Eye (tissue), 1 donor: ENCODE results near the gene BRD8.
"Not testable (repeated sequence)": the region's sequence is repeated elsewhere in the genome, so short reads cannot be mapped to it uniquely, and the experiment has no call there.

ENCODE experiments used
- DNase-seq: peaks from one replicate; pipeline ENCODE4 v3.0.0-alpha.2; 2015

The BRD8 gene

GRCh38 chr5:138178516-138179276 lies at the start of gene BRD8, which contains the start of gene KIF20A:
TSS of gene BRD8 (minus strand) at chr5:138178630. CDS start at chr5:138178614, 16 bp downstream.
TSS of gene KIF20A (plus strand) at chr5:138179112. CDS start at chr5:138179681, 569 bp downstream.
- DNase-seq: peak; percentile 99

- no peak for DNase-seq
Observed at GRCh38 chr5:138226910-138227309, 48.5 kb upstream of the BRD8 start.

- DNase-seq: no peak
Observed at GRCh38 chr5:138224712-138225111, 46.3 kb upstream of the BRD8 start.

- no peak for DNase-seq
Observed at GRCh38 chr5:138223532-138223931, 45.1 kb upstream of the BRD8 start.

GRCh38 chr5:138216799-138217198 lies 38.4 kb upstream of the BRD8 start:
- no peak for DNase-seq

GRCh38 chr5:138213161-138214029 lies 35.0 kb upstream of the BRD8 start, which contains the start of gene CDC23:
TSS of gene CDC23 (minus strand) at chr5:138213323. CDS start at chr5:138213312, 11 bp downstream.
- DNase-seq: peak; percentile 100

GRCh38 chr5:138212828-138213160 lies 34.4 kb upstream of the BRD8 start:
- no peak for DNase-seq

- no peak for DNase-seq
Observed at GRCh38 chr5:138210985-138211384, 32.6 kb upstream of the BRD8 start.

GRCh38 chr5:138193859-138194258 lies 15.4 kb upstream of the BRD8 start:
- DNase-seq: not testable (repeated sequence)

GRCh38 chr5:138192826-138193225 lies 14.4 kb upstream of the BRD8 start:
- no peak for DNase-seq

- no peak for DNase-seq
Observed at GRCh38 chr5:138188626-138189025, 10.2 kb upstream of the BRD8 start.

GRCh38 chr5:138186002-138186447 lies 7.6 kb upstream of the BRD8 start:
- no peak for DNase-seq

GRCh38 chr5:138182808-138183207 lies 4.4 kb upstream of the BRD8 start:
- no peak for DNase-seq

GRCh38 chr5:138180841-138181240 lies 2.4 kb upstream of the BRD8 start:
- DNase-seq: no peak

- DNase-seq: peak; percentile 82
Observed at GRCh38 chr5:138180183-138180782, 1.9 kb upstream of the BRD8 start.

- DNase-seq: no peak
Observed at GRCh38 chr5:138179277-138179857, 937 bp upstream of the BRD8 start.

GRCh38 chr5:138177941-138178515 lies 402 bp downstream of the BRD8 start:
- DNase-seq: peak; percentile 59

- DNase-seq: no peak
Observed at GRCh38 chr5:138170299-138170698, 8.1 kb downstream of the BRD8 start.

GRCh38 chr5:138169124-138169523 lies 9.3 kb downstream of the BRD8 start:
- no peak for DNase-seq

- DNase-seq: no peak
Observed at GRCh38 chr5:138163721-138164120, 14.7 kb downstream of the BRD8 start.

GRCh38 chr5:138160706-138161105 lies 17.7 kb downstream of the BRD8 start:
- DNase-seq: no peak

GRCh38 chr5:138159666-138160065 lies 18.8 kb downstream of the BRD8 start:
- no peak for DNase-seq

GRCh38 chr5:138157626-138158025 lies 20.8 kb downstream of the BRD8 start:
- no peak for DNase-seq
